Mesenteric fat pad (tissue), 1 donor: ENCODE measurements around the gene ARHGEF1. TPM values are rescaled to one million over a fixed set of nuclear protein-coding genes. Genes with fewer than 3 reads are reported as not detected.

Experiments
- DNase-seq: peaks from one replicate; pipeline ENCODE4 v3.0.0-alpha.2; 2020; ENCODE audit warnings: low spot score
- long read RNA-seq: library from polyadenylated mRNA; unstranded; transcript quantifications from one replicate; pipeline ENCODE4 v2.0.0, GENCODE V29; 2020
- total RNA-seq: library from RNA; stranded (reverse); fragmentation: NEBNext Ultra II Directional; extraction: Animal tissue kit (Norgen Biotek cat#: 25700); gene quantifications from one replicate; pipeline ENCODE4 v1.2.1, GENCODE V29; 2021
- donor health status: DM: yes; HTN: yes; CAD: no.

Gene ARHGEF1
- total RNA-seq: 123 TPM
- long read RNA-seq, transcript ARHGEF1-203 (29 exons, 3,243 nt): major isoform, 27 of 55 reads
- long read RNA-seq, partial matches to known transcripts: 16 of 55 reads
- long read RNA-seq, other reads (novel, unspliced or antisense): 11 of 55 reads

- DNase-seq: no peak
Measured at GRCh38 chr19:41882568-41883462, at the start of gene ARHGEF1. ARHGEF1 (plus strand) TSS chr19:41883184; CDS start chr19:41888083, 4,899 bp downstream.

- peak; percentile 64 for DNase-seq
Measured at GRCh38 chr19:41837981-41838708, 44.8 kb upstream of the ARHGEF1 start.

GRCh38 chr19:41839211-41839610 is 43.8 kb upstream of the ARHGEF1 start:
- peak; percentile 30 for DNase-seq

GRCh38 chr19:41843371-41843770 is 39.6 kb upstream of the ARHGEF1 start:
- DNase-seq: peak; percentile 68

- DNase-seq: no peak
Measured at GRCh38 chr19:41844601-41845000, 38.4 kb upstream of the ARHGEF1 start, which contains the start of gene LYPD4. LYPD4 (minus strand) TSS chr19:41844683; CDS start chr19:41839285, 5,398 bp downstream.

GRCh38 chr19:41845001-41845050 is 38.2 kb upstream of the ARHGEF1 start, which contains the start of gene DMRTC2:
DMRTC2 (plus strand) TSS chr19:41845042; CDS start chr19:41847429, 2,387 bp downstream.
- no peak for DNase-seq

GRCh38 chr19:41845051-41845590 is 37.9 kb upstream of the ARHGEF1 start:
- DNase-seq: peak; percentile 59

GRCh38 chr19:41847351-41848105 is 35.5 kb upstream of the ARHGEF1 start:
- DNase-seq: peak; percentile 53

GRCh38 chr19:41848666-41849065 is 34.3 kb upstream of the ARHGEF1 start:
- no peak for DNase-seq

- no peak for DNase-seq
Measured at GRCh38 chr19:41849067-41849466, 33.9 kb upstream of the ARHGEF1 start.

GRCh38 chr19:41850381-41850780 is 32.6 kb upstream of the ARHGEF1 start:
- no peak for DNase-seq

GRCh38 chr19:41851456-41851855 is 31.5 kb upstream of the ARHGEF1 start:
- no peak for DNase-seq

- no peak for DNase-seq
Measured at GRCh38 chr19:41853344-41853743, 29.6 kb upstream of the ARHGEF1 start.

GRCh38 chr19:41853768-41854167 is 29.2 kb upstream of the ARHGEF1 start:
- DNase-seq: no peak

- no peak for DNase-seq
Measured at GRCh38 chr19:41859213-41859617, 23.8 kb upstream of the ARHGEF1 start.

- DNase-seq: peak; percentile 98
Measured at GRCh38 chr19:41859618-41860418, 23.2 kb upstream of the ARHGEF1 start, which contains the start of gene RPS19. RPS19 (plus strand) TSS chr19:41860255; CDS start chr19:41860775, 520 bp downstream.

GRCh38 chr19:41860419-41861115 is 22.4 kb upstream of the ARHGEF1 start:
- no peak for DNase-seq

- DNase-seq: no peak
Measured at GRCh38 chr19:41861116-41861768, 21.7 kb upstream of the ARHGEF1 start.

- DNase-seq: no peak
Measured at GRCh38 chr19:41861846-41862245, 21.1 kb upstream of the ARHGEF1 start.
